Keratinocyte (primary cell): ENCODE data around the gene TRPM1. TPM values are rescaled to one million over a fixed set of nuclear protein-coding genes. Genes with fewer than 3 reads are reported as not detected.
A peak's percentile ranks its signal among the peaks of the same experiment; 100 is the strongest.

Experiments used
- DNase-seq: peaks from one replicate; pipeline ENCODE4 v3.0.0-alpha.2; 2011; ENCODE audit warnings: low read depth, missing footprints, low spot score
- FAIRE-seq: peaks from 2 replicates; lab custom pipeline; 2011; peaks lifted over from hg19 to GRCh38; lab: Jason Lieb, UNC
- H2AFZ ChIP-seq: 2 replicates; pipeline ENCODE4 v1.6.0; 2012; ENCODE audit warnings: low read length, control low read depth, inconsistent platforms; ENCODE audit not compliant: control insufficient read depth
- H3K27ac ChIP-seq: 2 replicates; pipeline ENCODE4 v1.5.1; 2011; ENCODE audit warnings: low read length; ENCODE audit not compliant: control insufficient read depth, insufficient read depth
- H3K27me3 ChIP-seq: 3 replicates; pipeline ENCODE4 v1.6.0; 2011; ENCODE audit warnings: low read length; ENCODE audit not compliant: control insufficient read depth, insufficient read depth; ENCODE audit errors: extremely low read depth
- H3K36me3 ChIP-seq, 2 experiments: 2 replicates in 1 of 2; 3 replicates in 1 of 2; pipeline ENCODE4 v1.5.1; 2011; ENCODE audit warnings: low read length in 2 of 2, mild to moderate bottlenecking in 1 of 2; ENCODE audit not compliant: control insufficient read depth in 2 of 2, insufficient read depth in 2 of 2; ENCODE audit errors: extremely low read depth in 1 of 2
- H3K4me1 ChIP-seq: 3 replicates; pipeline ENCODE4 v1.5.1; 2011; ENCODE audit warnings: low read length; ENCODE audit not compliant: control insufficient read depth, insufficient read depth; ENCODE audit errors: extremely low read depth
- H3K4me2 ChIP-seq: 3 replicates; pipeline ENCODE4 v1.6.0; 2011; ENCODE audit warnings: low read depth, low read length; ENCODE audit not compliant: control insufficient read depth, insufficient read depth; ENCODE audit errors: extremely low read depth
- H3K4me3 ChIP-seq, 3 experiments: fragments of 200-600 bp in 1 of 3; sonication (generic) in 1 of 3; 2 replicates in 2 of 3; 3 replicates in 1 of 3; pipeline ENCODE4 v1.5.1; 2011 to 2016; ENCODE audit warnings: low read length in 3 of 3, mild to moderate bottlenecking in 3 of 3, control low read depth in 2 of 3, inconsistent platforms in 1 of 3, low read depth in 1 of 3, mixed read lengths in 1 of 3, mixed run types in 1 of 3, moderate library complexity in 1 of 3; ENCODE audit not compliant: control insufficient read depth in 2 of 3, insufficient read depth in 2 of 3; ENCODE audit errors: extremely low read depth in 1 of 3
- H3K79me2 ChIP-seq: 2 replicates; pipeline ENCODE4 v1.6.0; 2012; ENCODE audit warnings: low read length; ENCODE audit not compliant: control insufficient read depth, insufficient read depth
- H3K9ac ChIP-seq: 3 replicates; pipeline ENCODE4 v1.6.0; 2011; ENCODE audit warnings: low read length; ENCODE audit not compliant: control insufficient read depth, insufficient read depth; ENCODE audit errors: extremely low read depth
- H3K9me1 ChIP-seq: 3 replicates; pipeline ENCODE4 v1.6.0; 2011; ENCODE audit warnings: low read length; ENCODE audit not compliant: control insufficient read depth, insufficient read depth; ENCODE audit errors: extremely low read depth
- H3K9me3 ChIP-seq: 2 replicates; pipeline ENCODE4 v1.5.1; 2012; ENCODE audit warnings: low read depth, low read length; ENCODE audit not compliant: control insufficient read depth
- H4K20me1 ChIP-seq: 3 replicates; pipeline ENCODE4 v1.6.0; 2011; ENCODE audit warnings: low read length; ENCODE audit not compliant: control insufficient read depth, insufficient read depth; ENCODE audit errors: extremely low read depth
- EZH2 ChIP-seq: IDR thresholded peaks from one replicate; pipeline ENCODE4 v1.6.1; 2012; ENCODE audit warnings: inconsistent platforms, mild to moderate bottlenecking, low read length, moderate library complexity
- dilution Hi-C: fragments of 300-500 bp; cut with MboI; formaldehyde crosslinking; loops from one replicate; pipeline ENCODE4 v1.7.0; 2020; ENCODE audit warnings: low sequenced_read_pairs; ENCODE audit not compliant: extremely low pct_ligation_motif_present
- polyA plus RNA-seq, 5 experiments: library from polyadenylated mRNA; depleted of rRNA in 3 of 5; stranded (reverse) in 3 of 5; stranded (forward) in 1 of 5; unstranded in 1 of 5; fragments of >200 nt; gene quantifications; 1 replicate in 1 of 5; 2 replicates in 3 of 5; 3 replicates in 1 of 5; pipeline versions ENCODE4 v1.2.1 to v1.2.3, GENCODE V29; 2011 to 2012; ENCODE audit warnings: missing spikeins in 2 of 5, low read depth in 1 of 5, low replicate concordance in 1 of 5
- TF ChIP-seq, protein P1 (sequence below), 3 experiments: IDR thresholded peaks in 1 of 3; conservative IDR thresholded peaks in 1 of 3; optimal IDR thresholded peaks in 1 of 3; 2 replicates in 2 of 3; 3 replicates in 1 of 3; pipeline versions ENCODE3 to v1.5.1; 2011; ENCODE audit warnings: low read length in 3 of 3, mild to moderate bottlenecking in 3 of 3, moderate library complexity in 2 of 3, control low read depth in 1 of 3, inconsistent platforms in 1 of 3; ENCODE audit not compliant: insufficient read depth in 2 of 3; ENCODE audit errors: extremely low read depth in 1 of 3

Gene TRPM1
- polyA plus RNA-seq, 1 donor (not counting 4 experiments of a cell fraction or from before 2014, with no cell fraction given), result 0.17 TPM

DNA sequence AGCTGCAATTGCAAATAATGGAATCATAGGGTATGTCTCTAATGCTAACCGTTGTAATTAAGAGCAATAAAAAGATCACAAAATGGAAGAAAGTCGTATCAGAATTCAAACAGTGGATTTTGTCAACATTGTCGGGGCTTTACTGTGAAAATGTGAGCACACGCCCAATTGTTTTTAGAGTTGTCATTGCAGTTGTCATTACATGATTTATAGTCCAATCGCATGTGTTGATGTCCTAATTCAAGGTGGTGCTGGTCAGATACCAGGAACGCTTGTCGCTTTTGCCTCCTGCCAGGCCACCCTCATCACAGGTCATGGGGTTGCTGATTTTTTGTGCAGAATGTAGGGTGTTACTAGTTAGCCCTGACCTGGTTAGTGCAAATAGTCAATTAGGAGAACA, 16.2 kb downstream of the TRPM1 start:
- DNase-seq (no peak), FAIRE-seq (no peak)
- no peaks in the 10 kb centered on the region for H3K9me3 ChIP-seq
- H3K27me3 ChIP-seq, result no peaks in the 10 kb centered on the region
- H3K9me1 ChIP-seq, result no peaks in the 10 kb centered on the region
- no peak overlapping the region for H3K9ac ChIP-seq
- H3K4me1 ChIP-seq, result peaks cover 16% of the 10 kb centered on the region
- no peak overlapping the region for H3K4me2 ChIP-seq
- H3K27ac ChIP-seq, result no peak overlapping the region
- no peaks in the 10 kb centered on the region for H4K20me1 ChIP-seq
- no peaks in the 10 kb centered on the region for H3K79me2 ChIP-seq
- dilution Hi-C loops, result no loop called here
- TF ChIP-seq, protein P1, sequence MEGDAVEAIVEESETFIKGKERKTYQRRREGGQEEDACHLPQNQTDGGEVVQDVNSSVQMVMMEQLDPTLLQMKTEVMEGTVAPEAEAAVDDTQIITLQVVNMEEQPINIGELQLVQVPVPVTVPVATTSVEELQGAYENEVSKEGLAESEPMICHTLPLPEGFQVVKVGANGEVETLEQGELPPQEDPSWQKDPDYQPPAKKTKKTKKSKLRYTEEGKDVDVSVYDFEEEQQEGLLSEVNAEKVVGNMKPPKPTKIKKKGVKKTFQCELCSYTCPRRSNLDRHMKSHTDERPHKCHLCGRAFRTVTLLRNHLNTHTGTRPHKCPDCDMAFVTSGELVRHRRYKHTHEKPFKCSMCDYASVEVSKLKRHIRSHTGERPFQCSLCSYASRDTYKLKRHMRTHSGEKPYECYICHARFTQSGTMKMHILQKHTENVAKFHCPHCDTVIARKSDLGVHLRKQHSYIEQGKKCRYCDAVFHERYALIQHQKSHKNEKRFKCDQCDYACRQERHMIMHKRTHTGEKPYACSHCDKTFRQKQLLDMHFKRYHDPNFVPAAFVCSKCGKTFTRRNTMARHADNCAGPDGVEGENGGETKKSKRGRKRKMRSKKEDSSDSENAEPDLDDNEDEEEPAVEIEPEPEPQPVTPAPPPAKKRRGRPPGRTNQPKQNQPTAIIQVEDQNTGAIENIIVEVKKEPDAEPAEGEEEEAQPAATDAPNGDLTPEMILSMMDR (optimal IDR thresholded peaks at IDR 0.05 in 1 of 3, IDR thresholded peaks at IDR 0.05 in 1 of 3, conservative IDR thresholded peaks at IDR 0.05 in 1 of 3; ENCODE audit: extremely low read depth in 1 of 3, insufficient read depth in 2 of 3, low read length in 3 of 3), result no peak
- H3K4me3 ChIP-seq, result no peak overlapping the region
- no peak overlapping the region for H2AFZ ChIP-seq
- no peaks in the 10 kb centered on the region for H3K36me3 ChIP-seq

DNA sequence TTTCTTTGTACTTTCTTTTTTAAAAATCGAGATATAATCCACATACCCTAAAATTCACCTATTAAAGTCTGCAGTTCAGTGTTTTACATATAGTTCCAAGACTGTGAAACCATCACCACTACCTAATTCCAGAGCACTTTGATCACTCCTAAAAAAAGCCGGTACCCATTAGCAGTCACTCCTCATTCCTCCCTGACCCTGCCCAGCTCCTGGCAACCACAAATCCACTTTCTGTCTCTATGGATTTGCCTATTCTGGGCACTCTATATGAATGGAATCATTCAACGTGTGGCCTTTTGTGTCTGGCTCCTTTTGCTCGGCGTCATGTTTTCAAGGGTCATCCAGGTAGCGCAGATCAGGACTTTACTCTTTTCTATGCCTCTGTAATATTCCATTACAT, 17.3 kb downstream of the TRPM1 start:
- dilution Hi-C loops, result no loop called here
- DNase-seq (no peak), FAIRE-seq (no peak)
- H3K36me3 ChIP-seq, result no peaks in the 10 kb centered on the region
- H3K4me2 ChIP-seq, result peak overlapping the region; percentile 8
- H3K79me2 ChIP-seq, result no peaks in the 10 kb centered on the region
- H4K20me1 ChIP-seq, result no peaks in the 10 kb centered on the region
- H3K9me1 ChIP-seq, result no peaks in the 10 kb centered on the region
- TF ChIP-seq, protein P1 (optimal IDR thresholded peaks at IDR 0.05 in 1 of 3, IDR thresholded peaks at IDR 0.05 in 1 of 3, conservative IDR thresholded peaks at IDR 0.05 in 1 of 3; ENCODE audit: extremely low read depth in 1 of 3, insufficient read depth in 2 of 3, low read length in 3 of 3), result no peak
- no peak for TF ChIP-seq EZH2
- no peak overlapping the region for H3K27ac ChIP-seq
- H3K4me3 ChIP-seq, result no peak overlapping the region
- no peak overlapping the region for H3K9ac ChIP-seq
- peaks cover 25% of the 10 kb centered on the region for H3K4me1 ChIP-seq
- H2AFZ ChIP-seq, result no peak overlapping the region
- no peaks in the 10 kb centered on the region for H3K27me3 ChIP-seq
- no peaks in the 10 kb centered on the region for H3K9me3 ChIP-seq
